IMR-90 (cell line): ENCODE measurements around the gene ARPC1A.

Experiments used
- CEBPB ChIP-seq: IDR thresholded peaks from 2 replicates; pipeline ENCODE4 v1.6.1; 2012; ENCODE audit warnings: low read depth, low read length, improper control_type of control experiment
- MAFK ChIP-seq: IDR thresholded peaks from 2 replicates; pipeline ENCODE4 v1.6.1; 2012; ENCODE audit warnings: low read depth, low read length, improper control_type of control experiment
- MAZ ChIP-seq: IDR thresholded peaks from 2 replicates; pipeline ENCODE4 v1.6.1; 2012; ENCODE audit warnings: low read depth, mild to moderate bottlenecking, low read length, improper control_type of control experiment, moderate library complexity, borderline replicate concordance
- MXI1 ChIP-seq: IDR thresholded peaks from 2 replicates; pipeline ENCODE4 v1.6.1; 2012; ENCODE audit warnings: low read depth, mild to moderate bottlenecking, low read length, moderate library complexity, borderline replicate concordance
- POLR2A ChIP-seq: IDR thresholded peaks from 2 replicates; pipeline ENCODE4 v1.6.1; 2012; ENCODE audit warnings: mild to moderate bottlenecking, low read depth, low read length
- RAD21 ChIP-seq: IDR thresholded peaks from 2 replicates; pipeline ENCODE4 v1.6.1; 2012; ENCODE audit warnings: low read length, improper control_type of control experiment
- RCOR1 ChIP-seq: IDR thresholded peaks from 2 replicates; pipeline ENCODE4 v1.6.1; 2012; ENCODE audit warnings: mild to moderate bottlenecking, low read length, improper control_type of control experiment; ENCODE audit not compliant: insufficient replicate concordance
- RFX5 ChIP-seq: IDR thresholded peaks from 2 replicates; pipeline ENCODE4 v1.8.0; 2012; ENCODE audit warnings: low read depth, mild to moderate bottlenecking, low read length, moderate library complexity
- TF ChIP-seq, protein P1 (sequence below): conservative IDR thresholded peaks from 2 replicates; pipeline ENCODE4 v1.5.1; 2012; ENCODE audit warnings: mild to moderate bottlenecking, low read depth, low read length, improper control_type of control experiment

- TF ChIP-seq, protein P1, sequence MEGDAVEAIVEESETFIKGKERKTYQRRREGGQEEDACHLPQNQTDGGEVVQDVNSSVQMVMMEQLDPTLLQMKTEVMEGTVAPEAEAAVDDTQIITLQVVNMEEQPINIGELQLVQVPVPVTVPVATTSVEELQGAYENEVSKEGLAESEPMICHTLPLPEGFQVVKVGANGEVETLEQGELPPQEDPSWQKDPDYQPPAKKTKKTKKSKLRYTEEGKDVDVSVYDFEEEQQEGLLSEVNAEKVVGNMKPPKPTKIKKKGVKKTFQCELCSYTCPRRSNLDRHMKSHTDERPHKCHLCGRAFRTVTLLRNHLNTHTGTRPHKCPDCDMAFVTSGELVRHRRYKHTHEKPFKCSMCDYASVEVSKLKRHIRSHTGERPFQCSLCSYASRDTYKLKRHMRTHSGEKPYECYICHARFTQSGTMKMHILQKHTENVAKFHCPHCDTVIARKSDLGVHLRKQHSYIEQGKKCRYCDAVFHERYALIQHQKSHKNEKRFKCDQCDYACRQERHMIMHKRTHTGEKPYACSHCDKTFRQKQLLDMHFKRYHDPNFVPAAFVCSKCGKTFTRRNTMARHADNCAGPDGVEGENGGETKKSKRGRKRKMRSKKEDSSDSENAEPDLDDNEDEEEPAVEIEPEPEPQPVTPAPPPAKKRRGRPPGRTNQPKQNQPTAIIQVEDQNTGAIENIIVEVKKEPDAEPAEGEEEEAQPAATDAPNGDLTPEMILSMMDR: no peak
- TF ChIP-seq RAD21 (no peak), RCOR1 (no peak), POLR2A (no peak), CEBPB (no peak), MAFK (no peak), MAZ (no peak), MXI1 (no peak), RFX5 (no peak)
These were observed 58.2 kb downstream of the ARPC1A start for GRCh38 chr7:99383791-99384370.
